ENCODE data around the gene TRIM54.
"Not testable (repeated sequence)": the region's sequence is repeated elsewhere in the genome, so short reads cannot be mapped to it uniquely, and the experiment has no call there.

Gene TRIM54

GRCh38 chr2:27258051-27258450, 24.2 kb upstream of the TRIM54 start:
- no peak for DNase-seq (ENCODE audit: low read depth)

- no peak for DNase-seq (ENCODE audit: low read depth)
These were observed 20.8 kb upstream of the TRIM54 start for GRCh38 chr2:27261241-27261925.

- no peak for DNase-seq (ENCODE audit: low read depth)
These were observed 20.3 kb upstream of the TRIM54 start for GRCh38 chr2:27261926-27262298.

GRCh38 chr2:27262379-27263286, 19.6 kb upstream of the TRIM54 start, which contains the start of gene SLC30A3:
TSS of gene SLC30A3 (minus strand) at chr2:27263047. CDS start at chr2:27262906, 141 bp downstream.
- peak; percentile 59 for DNase-seq (ENCODE audit: low read depth)

GRCh38 chr2:27263287-27264252, 18.7 kb upstream of the TRIM54 start:
- DNase-seq (ENCODE audit: low read depth), result no peak

GRCh38 chr2:27264253-27264752, 17.9 kb upstream of the TRIM54 start:
- peak; percentile 6 for DNase-seq (ENCODE audit: low read depth)

GRCh38 chr2:27264753-27265535, 17.3 kb upstream of the TRIM54 start:
- peak; percentile 51 for DNase-seq (ENCODE audit: low read depth)

- DNase-seq (ENCODE audit: low read depth), result no peak
These were observed 16.7 kb upstream of the TRIM54 start for GRCh38 chr2:27265536-27265870.

GRCh38 chr2:27268296-27268695, 13.9 kb upstream of the TRIM54 start:
- not testable (repeated sequence) for DNase-seq (ENCODE audit: low read depth)

- no peak for DNase-seq (ENCODE audit: low read depth)
These were observed 12.1 kb upstream of the TRIM54 start for GRCh38 chr2:27270131-27270530.

- DNase-seq (ENCODE audit: low read depth), result no peak
These were observed 11.6 kb upstream of the TRIM54 start for GRCh38 chr2:27270670-27271069.

- DNase-seq (ENCODE audit: low read depth), result no peak
These were observed 10.4 kb upstream of the TRIM54 start for GRCh38 chr2:27271631-27272340.

GRCh38 chr2:27272537-27273522, 9.4 kb upstream of the TRIM54 start:
- not testable (repeated sequence) for DNase-seq (ENCODE audit: low read depth)

GRCh38 chr2:27275211-27276150, 6.7 kb upstream of the TRIM54 start, which contains the start of gene DNAJC5G:
TSS of gene DNAJC5G (plus strand) at chr2:27275433. CDS start at chr2:27276729, 1,296 bp downstream.
- DNase-seq (ENCODE audit: low read depth), result no peak

- no peak for DNase-seq (ENCODE audit: low read depth)
These were observed 4.2 kb upstream of the TRIM54 start for GRCh38 chr2:27278010-27278409.

GRCh38 chr2:27280826-27281225, 1.4 kb upstream of the TRIM54 start:
- no peak for DNase-seq (ENCODE audit: low read depth)

- DNase-seq (ENCODE audit: low read depth), result no peak
These were observed 787 bp upstream of the TRIM54 start for GRCh38 chr2:27281442-27281841.

GRCh38 chr2:27282892-27283291, 663 bp downstream of the TRIM54 start:
- no peak for DNase-seq (ENCODE audit: low read depth)
